NCI-H2171 (cell line): ENCODE data around the gene NAALADL2.
"Not testable (repeated sequence)": the region's sequence is repeated elsewhere in the genome, so short reads cannot be mapped to it uniquely, and the experiment has no call there.

Experiments used
- DNase-seq: peaks from one replicate; lab custom pipeline; 2025; lab: John Stamatoyannopoulos, UW

Gene NAALADL2

DNA sequence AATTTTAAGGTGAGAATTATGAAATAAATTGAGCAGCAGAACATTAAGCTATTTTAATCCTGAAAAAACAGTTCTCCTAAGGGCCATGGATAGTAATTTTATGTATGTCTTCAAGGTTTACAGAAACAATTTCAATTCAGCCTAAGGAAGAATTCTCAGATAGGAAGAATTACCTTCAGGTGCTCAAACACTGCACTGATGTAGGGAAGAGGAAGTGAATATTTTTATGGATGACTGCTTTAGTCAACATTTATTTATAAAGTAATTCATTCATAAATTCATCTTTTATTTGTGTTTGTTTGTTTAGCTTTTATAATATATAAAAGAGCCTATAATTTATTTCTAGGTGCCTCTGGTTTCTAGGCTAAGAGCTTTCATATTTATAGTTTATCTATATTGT, 620.7 kb downstream of the NAALADL2 start:
- DNase-seq: no peak

GRCh38 chr3:175484666-175485065, 625.5 kb downstream of the NAALADL2 start:
- no peak for DNase-seq

DNA sequence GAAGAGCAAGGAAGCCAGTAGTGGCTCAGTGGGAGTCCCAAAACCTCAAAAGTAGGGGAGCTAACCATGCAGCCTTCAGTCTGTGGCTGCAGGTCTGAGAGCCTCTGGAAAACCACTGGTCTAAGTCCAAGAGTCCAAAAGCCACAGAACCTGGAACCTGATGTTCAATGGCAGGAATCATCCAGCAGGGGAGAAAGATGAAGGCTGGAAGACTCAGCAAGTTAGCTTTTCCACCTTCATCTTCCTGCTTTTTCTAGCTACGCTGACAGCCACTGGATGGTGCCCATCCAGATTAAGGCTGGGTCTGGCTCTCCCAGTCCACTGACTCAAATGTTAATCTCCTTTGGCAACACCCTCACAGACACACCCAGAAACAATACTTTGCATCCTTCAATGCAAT, 626.3 kb downstream of the NAALADL2 start:
- no peak for DNase-seq

- no peak for DNase-seq
Observed at GRCh38 chr3:175486255-175486654, 627.1 kb downstream of the NAALADL2 start.

DNA sequence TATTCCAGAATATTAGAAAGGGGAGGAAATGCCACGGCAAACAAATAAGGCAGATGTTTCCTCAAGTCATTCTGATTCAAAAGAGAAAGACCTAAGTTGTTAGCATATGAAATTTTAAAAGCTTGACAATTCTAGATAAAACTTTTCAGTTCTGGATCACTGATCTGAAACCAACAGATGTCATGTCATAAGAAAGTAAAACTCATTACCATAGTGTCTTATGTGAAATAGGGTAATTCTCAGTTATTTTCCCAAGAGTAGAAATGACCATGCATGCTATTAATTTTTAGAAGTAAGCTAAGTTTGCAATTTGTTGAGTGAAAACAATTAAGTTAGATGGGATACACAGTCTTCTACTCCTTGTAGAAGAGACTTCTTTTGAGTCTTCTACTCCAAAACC, 630.3 kb downstream of the NAALADL2 start:
- DNase-seq: no peak

DNA sequence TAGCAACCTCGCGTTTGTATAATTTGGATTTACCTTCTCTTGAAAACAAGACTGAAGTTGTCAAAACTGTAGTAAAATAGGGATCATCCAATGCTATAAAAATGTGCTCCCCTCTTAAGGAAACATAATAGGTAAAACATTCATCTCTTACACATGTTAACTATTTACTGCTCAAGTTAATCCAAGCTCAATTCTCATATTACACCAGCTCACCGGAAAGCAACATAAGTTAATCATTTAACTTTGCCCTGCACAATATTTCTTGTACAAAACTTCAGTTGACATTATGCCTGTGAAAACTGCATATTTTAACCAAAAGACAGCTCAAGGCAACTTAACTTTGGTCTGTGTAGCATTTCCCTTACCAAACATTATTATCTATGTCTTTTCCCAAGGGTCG, 634.2 kb downstream of the NAALADL2 start:
- DNase-seq: no peak

- no peak for DNase-seq
Observed at GRCh38 chr3:175495331-175495730, 636.2 kb downstream of the NAALADL2 start.

- no peak for DNase-seq
Observed at GRCh38 chr3:175502155-175502554, 643.0 kb downstream of the NAALADL2 start.

- DNase-seq: no peak
Observed at GRCh38 chr3:175511219-175511785, 652.2 kb downstream of the NAALADL2 start.

GRCh38 chr3:175512700-175513099, 653.6 kb downstream of the NAALADL2 start:
- no peak for DNase-seq

DNA sequence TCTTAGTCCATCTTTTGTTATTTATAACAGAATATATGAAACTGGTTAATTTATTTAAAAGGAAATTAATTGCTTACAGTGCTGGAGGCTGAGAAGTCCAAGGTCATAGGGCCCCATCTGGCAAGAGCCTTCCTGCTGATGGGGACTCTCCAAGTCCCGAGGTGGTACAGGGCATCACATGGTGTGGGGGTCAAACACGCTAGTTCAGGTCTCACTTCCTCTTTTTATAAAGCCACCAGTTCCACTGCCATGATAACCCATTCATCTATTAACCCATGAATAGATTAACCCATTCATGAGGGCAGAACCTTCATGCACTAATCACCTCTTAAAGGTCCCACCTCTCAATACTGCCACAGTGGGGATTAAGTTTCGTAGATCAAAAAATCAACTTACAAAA, 659.3 kb downstream of the NAALADL2 start:
- DNase-seq: no peak

GRCh38 chr3:175521406-175521805, 662.3 kb downstream of the NAALADL2 start:
- no peak for DNase-seq

GRCh38 chr3:175526191-175526590, 667.1 kb downstream of the NAALADL2 start:
- no peak for DNase-seq

DNA sequence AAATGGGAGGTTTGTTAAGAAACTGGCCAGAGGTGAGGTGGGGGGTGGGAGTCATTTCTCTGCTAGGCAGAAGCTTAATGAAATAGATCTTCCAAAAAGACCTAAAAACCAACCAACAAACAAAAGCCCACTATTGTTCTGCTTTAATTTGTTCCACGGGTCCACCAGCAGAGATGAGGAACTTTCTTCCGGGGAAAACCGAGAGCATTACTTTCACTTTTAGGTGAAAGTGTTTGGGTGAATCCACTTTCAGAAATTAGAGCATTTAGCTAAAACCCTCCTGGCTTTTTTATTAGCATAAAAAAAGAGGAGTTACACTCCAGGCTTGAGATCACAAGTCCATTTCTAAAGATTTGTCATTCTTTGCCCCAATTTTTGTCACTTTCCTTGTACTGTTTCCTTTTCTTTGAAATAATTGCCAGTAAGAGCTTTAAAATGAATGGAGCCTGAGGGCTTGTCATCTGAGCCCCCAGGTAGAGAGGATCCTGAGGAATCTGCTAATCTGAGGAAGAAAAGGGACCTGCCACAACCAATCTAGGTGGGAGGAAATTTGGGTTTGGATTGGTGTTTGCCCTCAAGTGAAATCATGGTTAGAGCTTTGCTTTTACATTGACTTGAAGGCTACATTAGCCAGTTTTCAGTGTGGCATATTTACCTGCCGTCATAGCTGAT, 667.6 kb downstream of the NAALADL2 start:
- no peak for DNase-seq

DNA sequence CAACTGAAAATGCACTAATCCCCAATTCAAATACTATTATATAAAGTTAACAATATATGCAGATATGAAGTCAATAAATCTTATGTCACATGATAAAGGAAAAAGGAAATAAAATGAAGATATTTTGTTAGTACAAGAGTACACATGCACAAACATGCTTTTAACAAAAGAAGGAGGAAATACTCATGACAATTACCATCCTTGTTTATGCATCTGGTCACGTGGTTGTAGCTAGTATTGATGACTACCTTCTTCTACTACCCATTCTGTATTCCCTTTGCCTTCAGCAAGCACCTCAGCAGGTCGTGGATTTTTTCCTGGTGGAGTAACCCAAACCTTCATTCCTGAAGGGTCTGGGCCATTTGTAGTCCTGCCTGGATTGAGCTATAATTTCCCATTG, 669.6 kb downstream of the NAALADL2 start:
- DNase-seq: not testable (repeated sequence)

DNA sequence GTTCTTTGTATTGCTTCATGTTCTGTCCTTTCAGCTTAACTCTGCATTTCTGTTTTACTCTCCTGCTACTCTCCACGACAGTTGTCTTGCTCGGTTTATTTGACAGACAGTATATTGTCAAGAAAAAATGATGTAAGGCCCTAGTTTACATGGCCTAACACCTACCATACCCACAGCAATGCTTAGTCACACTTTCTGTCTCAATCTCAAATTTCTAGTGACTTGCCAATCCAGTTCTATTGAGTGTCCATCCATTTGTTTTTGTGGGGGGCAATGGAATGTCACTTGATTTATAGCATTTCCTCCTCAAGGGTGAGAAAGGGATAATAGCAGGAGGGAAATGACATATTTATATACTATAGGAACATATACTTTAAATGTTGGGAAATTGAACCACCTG, 676.2 kb downstream of the NAALADL2 start:
- DNase-seq: no peak

DNA sequence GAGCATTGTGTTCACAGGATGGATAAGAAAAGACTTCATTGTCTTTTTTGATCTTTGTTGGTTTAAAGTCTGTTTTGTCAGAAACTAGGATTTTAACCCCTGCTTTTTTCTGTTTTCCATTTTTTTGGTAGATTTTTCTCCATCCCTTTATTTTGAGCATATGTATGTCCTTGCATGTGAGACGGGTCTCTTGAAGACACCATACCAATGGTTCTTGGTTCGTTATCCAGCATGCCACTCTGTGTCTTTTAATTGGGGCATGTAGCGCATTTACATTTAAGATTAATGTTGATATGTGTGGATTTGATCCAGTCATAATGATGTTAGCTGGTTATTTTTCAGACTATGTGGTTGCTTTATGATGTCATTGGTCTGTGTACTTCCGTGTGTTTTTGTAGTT, 687.0 kb downstream of the NAALADL2 start:
- DNase-seq: no peak

GRCh38 chr3:175552929-175553328, 693.8 kb downstream of the NAALADL2 start:
- no peak for DNase-seq

- DNase-seq: no peak
Observed at GRCh38 chr3:175554801-175555200, 695.7 kb downstream of the NAALADL2 start.

DNA sequence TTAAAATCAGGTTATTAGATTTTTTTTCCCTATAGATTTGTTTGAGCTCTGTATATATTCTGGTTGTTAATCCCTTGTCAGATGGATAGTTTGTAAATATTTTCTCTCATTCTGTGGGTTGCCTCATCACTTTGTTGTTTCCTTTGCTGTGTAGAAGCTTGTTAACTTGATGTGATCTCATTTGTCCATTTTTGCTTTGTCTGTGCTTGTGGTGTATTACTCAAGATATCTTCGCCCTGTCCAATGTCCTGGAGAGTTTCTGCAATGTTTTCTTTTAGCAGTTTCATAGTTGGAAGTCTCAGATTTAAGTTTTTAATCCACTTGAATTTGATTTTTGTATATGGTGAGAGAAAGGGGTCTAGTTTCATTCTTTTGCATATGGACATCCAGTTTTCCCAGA, 699.1 kb downstream of the NAALADL2 start:
- no peak for DNase-seq

DNA sequence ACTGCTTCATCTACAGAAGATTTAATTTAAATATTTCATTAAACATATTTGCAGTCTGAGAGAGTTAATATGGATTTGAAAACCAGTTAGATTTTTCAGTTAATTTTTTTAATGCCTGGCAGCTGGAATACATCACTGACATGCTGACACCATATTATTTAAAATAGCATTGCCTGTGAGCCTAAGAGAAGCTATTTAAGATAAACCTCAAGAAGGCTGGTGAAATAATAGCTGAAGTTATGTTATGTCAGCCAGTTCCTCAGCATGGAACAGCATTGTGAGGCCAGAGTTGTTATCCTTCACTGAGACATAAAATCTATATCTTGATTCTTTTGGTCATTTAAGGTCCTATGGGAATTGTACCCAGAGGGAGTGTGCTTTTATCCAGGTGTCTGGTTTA, 705.2 kb downstream of the NAALADL2 start:
- no peak for DNase-seq

GRCh38 chr3:175571096-175571495, 712.0 kb downstream of the NAALADL2 start:
- DNase-seq: no peak

DNA sequence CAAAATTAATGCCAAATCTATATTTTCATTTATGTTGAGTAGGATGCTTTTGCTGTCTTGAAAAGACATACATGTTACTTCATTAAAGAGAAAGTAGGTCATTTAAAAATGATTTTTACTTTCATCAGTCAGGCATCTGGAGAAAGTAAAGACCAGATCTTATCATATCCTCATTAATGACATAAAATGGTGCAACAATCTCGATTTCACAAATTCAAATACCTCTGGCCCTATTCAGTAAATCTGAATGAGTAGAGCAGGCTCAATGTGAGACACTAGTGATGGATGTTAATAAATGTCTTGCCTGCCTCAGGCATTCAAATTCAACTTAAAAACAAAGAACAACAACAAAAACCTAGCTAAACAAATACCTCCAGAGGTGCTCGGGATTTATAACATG, 714.1 kb downstream of the NAALADL2 start:
- DNase-seq: no peak

- DNase-seq: no peak
Observed at GRCh38 chr3:175580318-175580717, 721.2 kb downstream of the NAALADL2 start.
